ENCODE measurements around the gene NPIPA1. TPM values are rescaled to one million over a fixed set of nuclear protein-coding genes. Genes with fewer than 3 reads are reported as not detected.
"Not testable (repeated sequence)": the region's sequence is repeated elsewhere in the genome, so short reads cannot be mapped to it uniquely, and the experiment has no call there.

Gene NPIPA1
- polyA plus RNA-seq, 3 donors, result 102 to 110 (median 105) TPM

DNA sequence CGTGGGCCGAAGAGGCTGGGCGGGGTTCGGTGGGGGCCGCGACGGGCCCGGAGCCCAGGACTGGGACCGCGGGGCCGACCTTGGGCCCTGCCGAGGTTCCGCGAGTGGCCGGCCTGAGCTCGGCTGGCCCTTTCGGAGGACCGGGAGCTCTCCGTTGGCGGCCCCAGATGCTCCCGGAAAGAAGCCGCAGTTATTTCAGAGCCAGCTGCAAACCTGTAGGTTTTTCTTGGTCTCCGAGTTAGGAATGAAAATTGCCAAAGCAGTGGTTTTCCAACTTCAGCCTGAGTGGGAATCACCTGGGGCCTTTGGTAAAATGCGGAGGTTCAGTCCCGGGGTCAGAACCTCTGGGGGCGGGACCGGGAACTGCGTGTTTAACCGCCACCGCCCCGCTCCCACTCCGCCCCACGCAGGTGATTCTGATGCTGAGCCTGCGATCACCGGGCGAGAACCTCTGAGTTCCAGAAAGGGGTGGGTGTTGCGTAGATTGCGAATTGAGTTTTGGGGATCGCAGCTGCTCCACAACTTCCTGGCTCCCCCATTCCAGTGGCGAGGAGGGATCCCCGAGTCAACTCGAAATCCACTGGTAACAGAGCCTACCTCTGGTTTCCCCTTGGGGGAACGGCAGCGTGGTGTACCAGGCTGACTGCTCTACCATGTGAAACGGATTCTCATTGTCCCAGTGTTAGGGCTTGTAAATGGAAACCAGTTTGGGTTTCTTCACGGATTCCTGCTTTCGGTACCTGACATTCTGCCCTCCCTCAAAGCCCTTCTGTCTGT lies 38.4 kb downstream of the NPIPA1 start:
- DNase-seq (ENCODE audit: low read depth in 3 of 3, low spot score in 2 of 3), result not testable (repeated sequence)

DNA sequence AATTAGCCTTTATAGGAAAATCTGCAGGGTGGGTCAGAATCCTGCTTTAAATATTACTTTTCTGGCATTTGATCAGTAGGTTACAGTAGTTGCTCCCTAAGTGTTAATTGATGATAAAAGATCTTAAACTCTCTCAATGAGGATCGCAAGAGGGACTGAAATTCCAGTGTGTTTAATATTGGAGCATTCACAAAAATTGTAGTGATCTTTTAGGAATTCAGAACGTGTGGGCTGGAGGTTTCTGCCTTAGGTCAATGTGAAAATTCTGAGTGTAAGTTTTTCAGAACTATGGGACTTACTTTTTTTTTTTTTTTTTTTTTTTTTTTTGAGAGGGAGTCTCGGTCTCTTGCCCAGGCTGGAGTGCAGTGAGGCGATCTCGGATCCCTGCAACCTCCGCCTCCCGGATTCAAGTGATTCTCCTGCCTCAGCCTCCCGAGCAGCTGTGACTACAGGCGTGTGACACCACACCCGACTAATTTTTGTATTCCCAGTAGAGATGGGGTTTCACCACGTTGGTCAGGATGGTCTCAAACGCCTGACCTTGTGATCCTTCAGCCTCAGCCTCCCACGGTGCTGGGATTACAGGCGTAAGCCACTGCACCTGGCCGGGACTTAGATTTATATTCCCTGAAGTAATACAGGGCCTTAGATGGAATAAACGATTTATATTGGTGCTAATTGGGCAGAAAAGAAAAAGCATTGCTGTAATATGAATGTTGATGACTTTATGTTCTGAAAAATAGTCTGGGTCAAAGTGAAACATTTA lies 39.9 kb downstream of the NPIPA1 start:
- DNase-seq (ENCODE audit: low read depth in 3 of 3, low spot score in 2 of 3), result not testable (repeated sequence)

DNA sequence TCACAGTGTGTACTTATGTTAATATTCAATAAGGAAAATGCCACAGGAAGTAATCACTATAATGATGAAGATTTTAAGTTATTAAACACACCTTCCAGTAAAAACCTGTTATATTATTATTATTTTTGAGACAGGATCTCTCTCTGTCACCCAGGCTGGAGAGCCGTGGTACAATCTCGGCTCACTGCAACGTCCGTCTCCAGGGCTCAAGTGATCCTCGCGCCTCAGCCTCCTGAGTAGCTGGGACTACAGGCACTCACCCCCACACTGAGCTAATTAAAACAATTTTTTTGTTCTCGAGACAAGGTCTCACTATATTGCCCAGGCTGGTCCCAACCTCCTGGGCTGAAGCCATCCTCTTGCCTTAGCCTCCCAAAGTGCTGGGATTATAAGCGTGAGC lies 41.0 kb downstream of the NPIPA1 start:
- not testable (repeated sequence) for DNase-seq (ENCODE audit: low read depth in 3 of 3, low spot score in 2 of 3)

DNA sequence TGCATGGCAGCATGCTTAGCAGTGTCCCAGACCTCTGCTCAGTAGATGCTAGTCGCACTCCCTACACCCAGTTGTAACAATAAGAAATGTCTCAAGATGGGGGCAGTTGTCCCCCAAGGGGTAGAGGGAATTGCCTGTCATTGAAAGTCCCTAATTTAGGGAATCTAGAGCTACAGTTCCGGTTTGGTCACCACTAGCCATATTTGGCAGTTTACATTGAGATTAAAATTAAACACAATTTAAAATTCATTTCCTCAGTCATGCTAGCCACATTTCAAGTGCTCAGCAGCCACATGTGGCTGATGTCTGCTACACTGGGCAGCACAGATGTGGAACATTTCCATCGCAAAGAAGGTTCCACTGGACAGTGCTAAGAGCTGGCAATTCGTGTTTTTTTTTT lies 41.7 kb downstream of the NPIPA1 start:
- not testable (repeated sequence) for DNase-seq (ENCODE audit: low read depth in 3 of 3, low spot score in 2 of 3)

DNA sequence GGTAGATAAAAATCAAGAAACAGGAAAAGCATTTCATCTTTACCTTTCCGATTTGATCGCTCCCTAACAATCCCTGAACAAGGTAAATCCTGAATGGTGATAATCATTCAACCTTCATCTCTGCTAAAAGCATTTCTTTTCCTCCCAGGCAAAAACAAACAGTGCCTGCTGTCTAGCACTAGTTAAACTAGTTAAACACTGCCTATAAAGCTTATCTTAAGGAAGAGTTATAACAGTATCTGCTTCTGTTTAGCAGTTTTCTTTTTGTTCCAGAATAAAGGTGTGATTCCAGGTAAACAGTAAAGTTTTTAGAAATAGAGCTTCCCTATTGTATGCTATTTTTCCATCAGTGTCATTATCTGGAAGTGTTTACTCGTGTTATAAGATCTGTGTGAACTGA lies 44.0 kb downstream of the NPIPA1 start:
- DNase-seq (ENCODE audit: low read depth in 3 of 3, low spot score in 2 of 3), result not testable (repeated sequence)

DNA sequence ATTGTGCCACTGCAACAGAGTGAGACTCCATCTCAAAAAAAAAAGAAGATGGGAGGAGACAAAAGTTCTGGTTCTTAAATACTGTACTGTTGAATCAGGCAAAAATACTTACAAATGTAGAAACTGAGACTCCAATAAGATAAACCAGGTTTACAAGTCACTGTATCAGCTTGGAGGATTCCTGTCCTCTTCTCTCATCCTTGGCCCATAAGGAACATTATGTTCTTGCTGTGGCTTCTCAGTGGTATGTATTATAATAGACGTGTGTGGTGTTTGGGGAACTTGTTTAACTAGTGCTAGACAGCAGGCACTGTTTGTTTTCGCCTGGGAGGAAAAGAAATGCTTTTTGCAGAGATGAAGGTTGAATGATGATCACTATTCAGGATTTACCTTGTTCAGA lies 45.3 kb downstream of the NPIPA1 start:
- not testable (repeated sequence) for DNase-seq (ENCODE audit: low read depth in 3 of 3, low spot score in 2 of 3)

DNA sequence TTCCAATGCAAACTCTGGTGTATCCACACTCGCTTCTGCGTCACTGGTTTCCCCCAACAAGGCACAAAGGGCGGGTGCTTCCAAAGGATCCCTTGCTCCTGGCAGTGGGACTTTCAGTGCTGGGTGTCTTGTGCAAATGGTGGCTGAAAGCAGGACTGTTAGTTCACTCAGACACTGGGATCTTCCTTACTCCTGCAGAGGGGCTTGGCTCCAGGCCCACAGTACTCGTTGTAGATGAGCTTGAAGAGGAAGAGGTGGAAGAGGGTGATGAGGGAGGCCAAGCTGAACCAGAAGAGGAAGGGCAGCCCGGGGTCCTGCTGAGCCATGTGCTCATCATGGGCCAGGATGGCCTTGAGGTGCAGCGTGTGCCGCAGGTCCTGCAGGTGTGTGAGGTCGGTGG lies 50.8 kb downstream of the NPIPA1 start:
- DNase-seq (ENCODE audit: low read depth in 3 of 3, low spot score in 2 of 3), result not testable (repeated sequence)

DNA sequence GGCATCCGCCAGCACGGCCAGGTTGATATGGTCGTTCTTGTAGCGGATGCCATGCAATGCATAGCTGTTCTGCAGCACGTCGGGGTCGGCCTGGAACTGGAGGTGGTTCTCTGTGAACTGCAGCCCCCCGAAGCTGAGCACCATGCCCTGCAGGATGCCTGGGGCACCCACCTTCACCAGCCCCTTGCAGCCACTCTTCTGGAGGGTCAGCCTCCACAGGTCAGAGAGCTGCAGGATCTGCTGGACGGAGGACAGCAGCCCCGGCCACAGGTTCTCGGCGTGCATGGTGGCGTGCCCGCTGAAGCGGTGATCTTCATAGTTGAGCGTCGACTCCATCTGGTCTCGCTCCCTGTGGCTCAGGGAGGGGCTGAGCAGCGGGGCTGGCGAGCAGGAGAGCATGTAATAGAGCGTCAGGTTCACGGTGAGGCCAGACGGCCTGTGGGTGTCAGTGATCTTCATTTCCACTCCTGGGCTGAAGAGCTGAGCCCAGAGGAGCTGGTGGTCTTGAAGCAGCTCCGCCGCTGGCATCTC lies 51.5 kb downstream of the NPIPA1 start:
- not testable (repeated sequence) for DNase-seq (ENCODE audit: low read depth in 3 of 3, low spot score in 2 of 3)

DNA sequence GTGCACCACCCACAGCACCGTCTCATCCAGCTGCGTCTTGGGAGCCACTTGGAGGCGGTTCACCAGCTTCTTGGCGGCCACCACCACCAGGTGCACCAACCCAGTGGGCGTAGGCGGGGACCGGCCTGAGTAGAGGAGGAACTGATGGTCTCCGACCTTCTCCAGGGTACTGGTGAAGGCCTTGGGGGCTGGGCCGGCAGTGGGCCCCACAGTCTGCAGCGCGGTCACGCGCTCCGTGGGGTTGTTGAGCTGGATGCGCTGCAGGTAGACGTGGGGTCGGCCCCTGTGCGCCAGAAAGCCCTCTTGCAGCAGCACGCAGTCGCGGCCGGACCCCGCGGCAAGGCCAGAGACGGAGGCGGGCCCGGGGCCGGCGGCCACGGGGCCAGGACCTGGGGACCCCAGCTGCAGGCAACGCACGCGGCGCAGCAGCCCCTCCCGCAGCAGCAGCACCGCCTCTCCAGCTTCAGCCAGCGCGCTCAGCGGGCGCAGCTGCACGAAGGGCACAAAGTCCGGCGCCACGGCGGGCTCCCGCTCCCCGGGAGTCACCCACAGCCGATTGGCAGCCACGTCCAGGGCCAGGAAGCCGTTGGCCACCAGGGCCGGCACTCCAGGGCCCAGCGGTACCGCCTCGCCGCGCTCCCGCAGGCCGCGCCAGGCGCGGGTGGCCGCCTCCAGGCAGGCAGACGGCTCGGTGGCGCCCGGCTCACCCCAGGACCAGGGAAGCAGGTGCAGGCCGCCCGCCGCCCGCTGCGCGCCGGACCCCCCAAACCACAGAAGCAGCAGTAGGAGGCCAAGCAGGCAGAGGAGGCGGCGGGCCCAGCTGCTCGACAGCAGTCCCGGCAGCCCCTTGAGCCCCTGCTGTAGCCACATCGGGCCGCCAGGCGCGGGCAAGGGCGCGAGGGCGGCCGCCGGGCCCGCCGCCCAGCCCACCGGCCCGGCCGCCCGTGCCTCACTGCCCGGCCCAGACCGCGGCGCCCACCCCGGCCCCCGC lies 52.3 kb downstream of the NPIPA1 start:
- not testable (repeated sequence) for DNase-seq (ENCODE audit: low read depth in 3 of 3, low spot score in 2 of 3)

DNA sequence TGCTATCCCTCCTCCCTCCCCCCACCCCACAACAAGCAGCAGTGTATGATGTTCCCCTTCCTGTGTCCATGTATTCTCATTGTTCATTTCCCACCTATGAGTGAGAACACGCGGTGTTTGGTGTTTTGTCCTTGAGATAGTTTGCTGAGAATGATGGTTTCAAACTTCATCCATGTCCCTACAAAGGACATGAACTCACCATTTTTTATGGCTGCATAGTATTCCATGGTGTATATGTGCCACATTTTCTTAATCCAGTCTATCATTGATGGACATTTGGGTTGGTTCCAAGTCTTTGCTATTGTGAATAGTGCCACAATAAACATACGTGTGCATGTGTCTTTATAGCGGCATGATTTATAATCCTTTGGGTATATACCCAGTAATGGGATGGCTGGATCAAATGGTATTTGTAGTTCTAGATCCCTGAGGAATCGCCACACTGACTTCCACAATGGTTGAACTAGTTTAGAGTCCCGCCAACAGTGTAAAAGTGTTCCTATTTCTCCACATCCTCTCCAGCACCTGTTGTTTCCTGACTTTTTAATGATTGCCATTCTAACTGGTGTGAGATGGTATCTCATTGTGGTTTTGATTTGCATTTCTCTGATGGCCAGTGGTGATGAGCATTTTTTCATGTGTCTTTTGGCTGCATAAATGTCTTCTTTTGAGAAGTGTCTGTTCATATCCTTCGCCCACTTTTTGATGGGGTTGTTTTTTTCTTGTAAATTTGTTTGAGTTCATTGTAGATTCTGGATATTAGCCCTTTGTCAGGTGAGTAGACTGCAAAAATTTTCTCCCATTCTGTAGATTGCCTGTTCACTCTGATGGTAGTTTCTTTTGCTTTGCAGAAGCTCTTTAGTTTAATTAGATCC lies 56.3 kb downstream of the NPIPA1 start:
- DNase-seq (ENCODE audit: low read depth in 3 of 3, low spot score in 2 of 3), result not testable (repeated sequence)

DNA sequence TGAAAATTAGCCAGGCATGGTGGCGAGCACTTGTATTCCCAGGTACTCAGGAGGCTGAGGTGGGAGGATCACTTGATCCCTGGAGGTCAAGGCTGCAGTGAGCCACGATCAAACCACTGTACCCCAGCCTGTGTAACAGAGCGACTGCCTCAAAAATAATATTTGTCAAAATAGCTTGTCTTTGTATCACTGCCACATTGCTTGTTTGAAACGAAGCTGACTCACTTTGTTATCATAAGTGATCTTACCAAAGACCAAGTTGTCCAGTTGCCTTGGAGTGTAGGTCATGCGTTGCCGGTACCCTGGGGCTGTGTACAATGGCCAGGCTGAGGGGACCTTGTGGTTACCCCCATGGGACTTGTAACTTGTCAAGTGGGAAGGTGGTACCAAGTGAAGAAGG lies 59.5 kb downstream of the NPIPA1 start:
- DNase-seq (ENCODE audit: low read depth in 3 of 3, low spot score in 2 of 3), result not testable (repeated sequence)

DNA sequence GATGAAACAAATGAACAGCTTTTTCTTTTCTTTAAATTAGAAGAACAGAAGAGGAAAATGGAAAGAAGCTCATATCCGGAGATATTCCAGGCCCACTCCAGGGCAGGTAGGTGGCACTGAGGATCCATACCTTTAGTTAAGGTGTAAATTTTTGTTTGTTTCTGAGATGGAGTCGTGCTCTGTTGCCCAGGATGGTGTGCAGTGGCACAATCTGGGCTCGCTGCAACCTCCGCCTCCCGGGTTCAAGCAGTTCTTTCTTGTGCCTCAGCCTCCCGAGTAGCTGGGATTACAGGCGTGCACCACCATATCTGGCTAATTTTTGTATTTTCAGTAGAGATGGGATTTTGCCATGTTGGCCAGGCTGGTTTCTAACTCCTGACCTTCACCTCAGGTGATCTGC lies 61.1 kb downstream of the NPIPA1 start:
- not testable (repeated sequence) for DNase-seq (ENCODE audit: low read depth in 3 of 3, low spot score in 2 of 3)

DNA sequence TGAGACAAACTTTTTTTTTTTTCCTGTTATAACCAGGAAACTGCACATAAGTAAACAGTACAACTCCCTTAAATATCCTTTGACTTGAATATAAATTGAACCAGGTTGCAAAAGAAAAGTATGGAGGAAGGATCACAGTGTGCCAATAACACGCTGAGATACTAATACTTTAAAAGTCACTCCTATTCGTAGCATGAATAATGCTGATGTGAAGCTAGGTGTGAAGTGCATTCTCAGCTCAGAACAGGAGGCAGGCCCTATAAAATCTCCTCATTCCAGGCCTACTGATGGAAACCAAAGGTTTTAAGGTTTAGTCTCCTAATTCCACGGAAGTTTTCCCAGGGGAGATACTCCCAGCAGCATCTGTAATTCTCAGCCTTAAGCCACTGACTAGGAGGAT lies 62.6 kb downstream of the NPIPA1 start:
- DNase-seq (ENCODE audit: low read depth in 3 of 3, low spot score in 2 of 3), result not testable (repeated sequence)

Other genes starting within 250 kb of the NPIPA1 start
- gene PLA2G10, start 243.1 kb upstream of the NPIPA1 start, polyA plus RNA-seq (ENCODE audit: insufficient read length in 3 of 3), result under 1 TPM; 0.21 to 0.57 (median 0.39) TPM
- 10 to 100 TPM in 1 of 3 donors, 1 to 10 TPM in 2; 7.4 to 10.0 (median 8.2) TPM for gene NPIPA3, start 234.0 kb upstream of the NPIPA1 start, polyA plus RNA-seq (ENCODE audit: insufficient read length in 3 of 3)
- gene NPIPA2, start 194.9 kb upstream of the NPIPA1 start, polyA plus RNA-seq (ENCODE audit: insufficient read length in 3 of 3), result 1 to 10 TPM in 2 of 3 donors, not detected in 1; 3.9 to 4.0 TPM
- 10 to 100 TPM; 69.8 to 86.7 (median 86.7) TPM for gene NOMO1, start 103.7 kb upstream of the NPIPA1 start, polyA plus RNA-seq (ENCODE audit: insufficient read length in 3 of 3)
- gene PDXDC1, start 37.6 kb downstream of the NPIPA1 start, polyA plus RNA-seq (ENCODE audit: insufficient read length in 3 of 3), result 100 to 1,000 TPM in 2 of 3 donors, 10 to 100 TPM in 1; 90.4 to 101 (median 100) TPM
- gene NTAN1, start 118.6 kb downstream of the NPIPA1 start, polyA plus RNA-seq (ENCODE audit: insufficient read length in 3 of 3), result 10 to 100 TPM; 43.8 to 50.4 (median 46.3) TPM
- 10 to 100 TPM; 40.0 to 44.4 (median 43.6) TPM for gene RRN3, start 156.8 kb downstream of the NPIPA1 start, polyA plus RNA-seq (ENCODE audit: insufficient read length in 3 of 3)

Data from right renal cortex interstitium (tissue), 3 donors.